HG03280 (cell line): Measurements from ENCODE around the gene OR6C3.
"Not testable (repeated sequence)": the region's sequence is repeated elsewhere in the genome, so short reads cannot be mapped to it uniquely, and the experiment has no call there.

Source experiments
- ATAC-seq: cut with Tn5 transposase; IDR thresholded peaks from one replicate; pipeline ENCODE4 v1.9.1; 2021; ENCODE audit warnings: mild to moderate bottlenecking, moderate library complexity; ENCODE audit not compliant: unreplicated experiment

The OR6C3 gene

DNA sequence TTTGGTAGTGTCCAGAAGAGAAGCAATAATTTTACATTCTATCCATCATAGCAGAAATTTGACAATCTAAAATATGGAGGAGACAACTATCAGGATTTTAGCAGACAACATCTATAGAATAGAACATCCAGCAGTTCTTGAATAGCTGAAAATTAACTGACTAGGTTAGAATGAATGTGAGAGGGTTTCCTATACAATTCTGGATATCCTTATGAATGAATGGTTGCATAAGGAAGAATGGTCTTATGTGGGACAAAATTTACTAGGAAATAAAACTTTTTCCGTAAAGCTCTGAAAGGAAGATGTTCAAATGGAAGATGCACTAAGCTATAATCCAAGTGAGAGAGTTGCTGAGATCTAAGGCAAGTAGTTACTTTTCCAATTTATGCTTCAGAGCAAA is at the start of gene OR6C3:
Gene OR6C3, plus strand, starts transcription at position 301 of the 400 bp plus-strand sequence. CDS start 955 bp downstream, outside the sequence.
- ATAC-seq = no peak

DNA sequence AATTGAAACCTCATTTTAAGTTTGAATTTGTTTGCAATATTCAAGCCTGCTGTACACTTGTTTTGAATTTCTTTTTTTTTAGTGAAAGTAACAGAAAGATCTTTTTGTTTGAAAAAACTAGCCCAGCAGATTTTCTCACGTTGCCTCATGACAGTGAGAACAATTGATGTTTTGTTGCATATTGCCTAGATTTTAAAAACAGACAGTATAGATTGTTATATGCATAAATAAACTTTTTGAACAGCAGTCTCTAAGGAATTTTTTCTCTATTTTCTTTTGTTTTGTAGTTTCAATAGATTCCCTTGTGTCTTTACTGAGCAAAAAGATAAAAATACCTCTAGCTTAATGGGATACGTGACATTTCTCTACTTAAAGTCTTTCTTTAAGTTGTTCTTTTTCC is 49.6 kb upstream of the OR6C3 start:
- ATAC-seq = no peak

DNA sequence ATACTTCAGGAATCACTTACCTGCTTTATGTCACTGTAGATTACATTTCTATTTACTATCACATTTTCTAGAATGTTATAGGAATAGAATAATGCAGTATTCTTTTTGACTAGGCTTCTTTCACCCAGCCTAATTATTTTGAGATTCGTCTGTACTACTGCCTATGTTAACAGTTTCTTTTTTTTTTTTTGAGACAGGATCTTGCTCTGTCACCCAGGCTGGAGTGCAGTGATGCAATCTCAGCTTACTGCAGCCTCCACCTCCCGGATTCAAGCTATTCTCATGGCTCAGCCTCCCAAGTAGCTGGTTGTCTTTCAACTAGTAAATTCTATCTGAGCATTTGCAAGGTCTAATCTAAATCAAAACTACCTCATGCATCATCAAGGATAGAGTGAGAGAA is 40.5 kb upstream of the OR6C3 start:
- ATAC-seq = no peak

DNA sequence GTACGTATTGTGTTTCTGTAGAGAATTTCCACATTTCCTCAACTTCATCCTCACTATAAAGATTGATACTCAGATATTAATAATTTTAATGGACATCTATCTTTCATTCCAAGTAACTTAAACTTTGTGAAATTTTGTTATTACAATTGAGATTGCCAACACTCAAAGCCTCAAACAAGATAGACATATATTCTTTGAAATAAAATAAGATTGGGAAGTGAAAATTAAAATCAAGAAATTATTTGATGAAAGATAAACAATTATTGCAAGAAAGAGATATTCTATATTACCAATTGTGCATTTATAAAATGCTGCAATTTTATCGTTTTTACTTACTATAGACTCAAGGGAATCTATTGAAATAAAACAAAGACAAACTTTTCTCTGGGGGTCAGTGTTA is 34.1 kb upstream of the OR6C3 start, which contains the start of gene OR6C6:
Gene OR6C6, minus strand, starts transcription at position 101 of the 400 bp plus-strand sequence. CDS start 1,337 bp downstream, outside the sequence.
- ATAC-seq = no peak

DNA sequence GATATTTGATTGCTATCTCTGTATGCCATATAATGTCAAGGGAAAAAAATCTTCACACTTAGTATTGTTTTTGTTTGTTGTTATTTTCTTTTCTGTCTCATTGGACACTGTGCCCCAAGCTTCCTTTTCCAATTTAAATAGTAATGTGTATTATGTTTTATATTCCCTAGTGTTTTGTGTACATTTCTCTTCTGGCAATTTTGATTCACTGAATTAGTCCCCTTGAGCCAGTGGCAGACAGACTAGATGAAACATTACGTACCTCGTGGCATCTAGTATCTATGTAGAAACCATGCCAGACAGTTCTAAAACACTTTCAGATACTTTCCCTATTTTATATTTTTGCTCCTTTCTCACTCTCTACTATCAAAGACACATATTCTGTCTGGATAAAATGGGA is 16.5 kb upstream of the OR6C3 start, which contains the start of gene OR6C1:
Gene OR6C1, plus strand, starts transcription at position 301 of the 400 bp plus-strand sequence. CDS start 6,257 bp downstream, outside the sequence.
- ATAC-seq = no peak

DNA sequence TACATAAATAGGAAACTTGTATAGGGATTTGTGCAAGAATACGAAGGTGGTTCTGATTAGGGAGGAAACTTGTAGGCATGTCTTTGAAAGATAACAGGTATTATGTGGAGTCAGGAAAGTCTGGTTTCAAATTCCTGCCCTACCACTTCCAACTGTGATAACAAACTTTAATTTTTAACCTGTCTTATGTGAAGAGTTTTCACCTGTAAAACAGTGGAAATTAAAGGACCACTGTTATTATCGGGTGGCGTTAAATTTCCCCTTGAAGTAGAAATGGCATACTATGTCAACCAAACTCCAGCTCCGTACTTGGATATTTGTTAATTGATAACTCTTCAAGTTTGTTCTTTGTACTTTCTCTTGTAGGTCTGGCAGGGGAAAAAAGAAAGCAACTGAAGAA is 10.3 kb upstream of the OR6C3 start:
- no peak for ATAC-seq

DNA sequence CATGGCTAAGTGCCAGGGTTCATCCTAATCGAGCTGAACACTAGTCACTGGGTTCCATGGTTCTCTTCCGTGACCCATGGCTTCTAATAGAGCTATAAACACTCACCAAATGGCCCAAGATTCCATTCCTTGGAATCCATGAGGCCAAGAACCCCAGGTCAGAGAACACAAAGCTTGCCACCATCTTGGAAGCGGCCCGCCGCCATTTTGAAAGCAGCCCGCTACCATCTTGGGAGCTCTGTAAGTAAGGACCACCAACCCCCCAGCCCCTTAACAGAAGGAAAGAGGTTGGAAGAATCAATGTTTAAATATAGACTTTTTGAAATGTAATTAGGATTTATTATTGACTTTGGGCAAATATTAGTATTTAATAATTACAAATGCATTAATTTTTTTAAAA is 4.7 kb upstream of the OR6C3 start:
- not testable (repeated sequence) for ATAC-seq

DNA sequence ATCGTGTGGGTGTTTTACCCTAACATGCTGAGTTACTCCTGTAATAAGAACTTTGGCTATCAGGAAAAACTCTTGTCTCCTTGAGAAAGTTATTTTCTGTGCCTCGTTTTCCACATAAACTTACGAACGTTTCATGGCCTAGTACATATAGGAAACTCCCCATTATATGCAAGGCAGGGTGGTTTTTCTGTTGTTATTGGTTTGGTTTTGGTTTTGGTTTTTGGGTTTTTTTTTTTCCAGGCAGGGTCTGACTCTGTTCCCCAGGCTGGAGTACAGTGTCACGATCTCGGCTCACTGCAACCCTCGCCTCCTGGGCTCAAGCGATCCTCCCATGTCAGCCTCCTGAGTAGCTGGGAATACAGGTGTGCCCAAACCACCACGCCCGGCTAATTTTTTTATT is 5.5 kb downstream of the OR6C3 start:
- no peak for ATAC-seq

DNA sequence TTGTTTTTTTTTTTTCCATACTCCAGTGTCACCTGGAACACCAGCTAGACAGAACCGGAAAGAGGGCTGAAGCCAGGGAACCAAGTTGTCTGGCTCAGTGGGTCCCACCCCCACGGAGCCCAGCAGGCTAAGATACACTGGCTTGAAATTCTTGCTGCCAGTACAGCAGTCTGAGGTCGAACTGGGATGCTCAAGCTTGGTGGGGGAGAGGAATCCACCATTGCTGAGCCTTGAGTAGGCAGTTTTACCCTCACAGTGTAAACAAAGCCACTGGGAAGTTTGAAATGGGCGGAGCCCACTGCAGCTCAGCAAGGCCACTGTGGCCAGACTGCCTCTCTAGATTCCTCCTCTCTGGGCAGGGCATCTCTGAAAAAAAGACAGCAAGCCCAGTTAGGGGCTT is 24.8 kb downstream of the OR6C3 start:
- ATAC-seq = not testable (repeated sequence)

DNA sequence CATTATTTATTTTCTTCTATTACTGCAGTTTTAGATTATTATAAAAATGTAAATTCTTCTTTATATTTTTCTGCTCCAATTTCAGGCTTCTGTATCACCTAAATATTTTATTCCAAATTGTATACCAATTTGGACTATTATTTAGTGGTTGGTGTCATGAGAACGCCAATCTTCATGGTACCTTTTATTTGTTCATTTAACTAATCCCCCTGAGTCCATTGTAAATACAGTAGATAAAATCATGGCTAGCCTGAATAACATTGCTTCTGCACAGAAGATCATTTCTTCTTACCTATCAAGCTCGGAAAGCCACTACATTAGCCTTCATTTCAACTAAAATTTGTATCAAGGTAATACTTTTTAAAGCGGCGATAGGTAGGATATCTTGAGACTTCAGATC is 32.1 kb downstream of the OR6C3 start, which contains the start of gene OR6C75:
Gene OR6C75, plus strand, starts transcription at position 301 of the 400 bp plus-strand sequence. CDS start 2,136 bp downstream, outside the sequence.
- ATAC-seq = no peak

DNA sequence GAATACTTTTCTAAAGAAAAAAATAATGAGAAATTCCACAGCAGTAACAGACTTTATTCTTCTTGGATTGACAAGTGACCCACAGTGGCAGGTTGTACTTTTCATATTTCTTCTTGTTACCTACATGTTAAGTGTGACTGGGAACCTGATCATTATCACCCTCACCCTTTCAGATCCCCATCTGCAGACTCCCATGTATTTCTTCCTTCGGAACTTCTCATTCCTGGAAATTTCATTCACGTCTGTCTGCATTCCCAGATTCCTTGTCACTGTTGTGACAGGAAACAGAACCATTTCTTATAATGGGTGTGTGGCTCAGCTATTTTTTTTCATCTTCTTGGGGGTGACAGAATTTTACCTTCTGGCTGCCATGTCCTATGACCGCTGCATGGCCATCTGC is 34.5 kb downstream of the OR6C3 start:
- no peak for ATAC-seq

DNA sequence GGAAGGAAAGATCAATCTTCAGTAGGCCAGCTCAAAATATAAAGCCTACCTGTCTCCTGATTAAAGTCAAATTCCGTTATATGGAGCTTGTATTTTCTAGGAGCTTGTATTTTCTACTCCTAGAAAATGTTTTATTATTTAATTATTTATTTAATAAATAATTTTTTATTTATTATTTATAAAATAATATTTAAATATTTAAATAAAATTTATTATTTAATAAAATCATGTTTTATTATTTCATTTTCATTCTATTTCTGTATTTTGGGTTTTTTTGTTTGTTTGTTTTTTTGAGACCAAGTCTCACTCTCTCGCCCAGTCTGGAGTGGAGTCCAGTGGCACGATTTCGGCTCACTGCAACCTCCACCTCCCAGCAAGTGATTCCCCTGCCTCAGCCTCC is 42.0 kb downstream of the OR6C3 start:
- no peak for ATAC-seq
